NCI-H187 treated with DMSO at 0.1 percent for 48 hours (cell line): ENCODE data around the gene TDRKH.
"Not testable (repeated sequence)": the region's sequence is repeated elsewhere in the genome, so short reads cannot be mapped to it uniquely, and the experiment has no call there.

Experiments
- DNase-seq: peaks from one replicate; lab custom pipeline; 2025; lab: John Stamatoyannopoulos, UW

The TDRKH gene

GRCh38 chr1:151802372-151802771 is 12.1 kb upstream of the TDRKH start:
- DNase-seq = no peak

- DNase-seq = no peak
Measured at GRCh38 chr1:151801846-151802245, 11.5 kb upstream of the TDRKH start.

- DNase-seq = no peak
Measured at GRCh38 chr1:151801310-151801820, 11.1 kb upstream of the TDRKH start.

- no peak for DNase-seq
Measured at GRCh38 chr1:151800830-151801229, 10.5 kb upstream of the TDRKH start.

- no peak for DNase-seq
Measured at GRCh38 chr1:151799179-151800022, 9.1 kb upstream of the TDRKH start.

- DNase-seq = no peak
Measured at GRCh38 chr1:151798571-151798970, 8.3 kb upstream of the TDRKH start.

GRCh38 chr1:151790940-151791651 is 796 bp upstream of the TDRKH start:
- DNase-seq = no peak

- no peak for DNase-seq
Measured at GRCh38 chr1:151787689-151788088, 2.6 kb downstream of the TDRKH start.

- no peak for DNase-seq
Measured at GRCh38 chr1:151783796-151784195, 6.5 kb downstream of the TDRKH start.

- DNase-seq = no peak
Measured at GRCh38 chr1:151782741-151783140, 7.6 kb downstream of the TDRKH start.

- DNase-seq = not testable (repeated sequence)
Measured at GRCh38 chr1:151782026-151782425, 8.3 kb downstream of the TDRKH start.

- DNase-seq = not testable (repeated sequence)
Measured at GRCh38 chr1:151780736-151781135, 9.6 kb downstream of the TDRKH start.

GRCh38 chr1:151779852-151780251 is 10.4 kb downstream of the TDRKH start:
- DNase-seq = no peak

- no peak for DNase-seq
Measured at GRCh38 chr1:151777317-151777716, 13.0 kb downstream of the TDRKH start.

GRCh38 chr1:151776665-151777062 is 13.6 kb downstream of the TDRKH start:
- no peak for DNase-seq

- no peak for DNase-seq
Measured at GRCh38 chr1:151775894-151776664, 14.2 kb downstream of the TDRKH start.

GRCh38 chr1:151774256-151774922 is 15.9 kb downstream of the TDRKH start:
- no peak for DNase-seq

GRCh38 chr1:151773702-151774101 is 16.6 kb downstream of the TDRKH start:
- no peak for DNase-seq

- DNase-seq = not testable (repeated sequence)
Measured at GRCh38 chr1:151769270-151769669, 21.0 kb downstream of the TDRKH start.

- DNase-seq = not testable (repeated sequence)
Measured at GRCh38 chr1:151768351-151769066, 21.8 kb downstream of the TDRKH start.

- no peak for DNase-seq
Measured at GRCh38 chr1:151763990-151764389, 26.3 kb downstream of the TDRKH start.
